ENCODE results near the gene SRSF4.
"Not testable (repeated sequence)": the region's sequence is repeated elsewhere in the genome, so short reads cannot be mapped to it uniquely, and the experiment has no call there.

Gene SRSF4

DNA sequence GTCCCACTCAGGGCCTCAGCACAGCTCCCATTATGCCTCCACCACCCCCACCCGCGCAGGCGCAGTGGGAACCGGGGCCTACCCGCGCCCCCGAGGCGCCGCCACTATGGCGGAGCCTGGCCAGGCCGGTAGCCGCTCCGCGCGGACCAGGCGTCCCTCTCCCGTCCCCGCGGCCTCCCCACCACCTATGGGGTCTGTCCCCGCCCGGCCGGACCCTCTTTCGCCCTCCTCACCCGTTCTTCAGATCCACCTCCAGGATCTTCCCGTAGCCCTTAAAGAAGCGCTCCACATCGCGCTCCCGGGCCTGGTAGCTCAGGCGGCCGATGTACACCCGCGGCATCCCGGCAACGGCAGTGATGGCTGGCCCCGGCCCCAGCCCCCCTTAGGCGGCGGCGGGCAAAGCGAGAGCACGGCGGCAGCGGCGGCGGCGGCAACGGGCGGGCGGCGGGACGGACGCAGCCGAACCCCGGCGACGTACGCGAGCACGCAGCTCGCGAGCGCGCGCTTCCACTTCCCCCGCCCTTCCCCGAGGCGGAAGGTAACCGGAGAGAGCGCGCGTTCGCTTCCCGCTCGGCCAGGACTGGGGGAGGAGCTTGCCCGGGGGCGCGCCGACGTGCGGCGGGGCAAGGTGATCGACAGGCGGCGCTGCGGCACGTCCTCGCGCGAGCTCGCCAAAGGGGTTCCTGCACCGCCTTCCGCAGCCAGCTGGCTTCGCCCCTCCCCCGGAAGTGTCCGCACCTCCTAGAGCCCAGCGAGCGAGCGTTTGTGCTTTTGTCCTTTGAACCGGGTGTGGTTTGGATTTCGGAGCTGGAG, at the start of gene SRSF4:
SRSF4 (minus strand) TSS at position 488 of the 813 bp plus-strand sequence; CDS start at position 340, 148 bp downstream.
- DNase-seq = peak; percentile 77

GRCh38 chr1:29230553-29231378, 49.1 kb upstream of the SRSF4 start, which contains the start of gene MECR:
Gene MECR (minus strand): TSS chr1:29230934. CDS start chr1:29230906, 28 bp downstream.
- DNase-seq = peak; percentile 68

GRCh38 chr1:29230204-29230552, 48.5 kb upstream of the SRSF4 start:
- no peak for DNase-seq

GRCh38 chr1:29227511-29227910, 45.8 kb upstream of the SRSF4 start:
- no peak for DNase-seq

DNA sequence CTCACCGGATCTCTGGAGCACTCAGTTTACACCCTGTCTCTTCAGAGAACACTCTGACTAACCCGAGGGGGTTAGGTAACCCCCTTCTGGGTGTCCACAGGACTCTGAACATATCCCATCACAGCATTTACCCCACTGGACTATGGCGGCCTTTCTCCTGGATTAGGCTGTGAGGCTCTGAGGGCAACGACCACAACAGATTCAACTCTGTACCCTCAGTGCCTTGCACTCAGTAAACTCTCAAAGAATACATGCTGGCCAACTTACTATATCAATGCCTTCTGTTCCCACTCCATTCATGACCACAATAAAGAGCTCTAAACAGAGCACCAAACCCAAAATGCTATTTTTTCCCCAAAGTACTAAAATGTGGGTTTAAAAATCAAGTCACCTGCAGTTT, 43.7 kb upstream of the SRSF4 start:
- DNase-seq = no peak

DNA sequence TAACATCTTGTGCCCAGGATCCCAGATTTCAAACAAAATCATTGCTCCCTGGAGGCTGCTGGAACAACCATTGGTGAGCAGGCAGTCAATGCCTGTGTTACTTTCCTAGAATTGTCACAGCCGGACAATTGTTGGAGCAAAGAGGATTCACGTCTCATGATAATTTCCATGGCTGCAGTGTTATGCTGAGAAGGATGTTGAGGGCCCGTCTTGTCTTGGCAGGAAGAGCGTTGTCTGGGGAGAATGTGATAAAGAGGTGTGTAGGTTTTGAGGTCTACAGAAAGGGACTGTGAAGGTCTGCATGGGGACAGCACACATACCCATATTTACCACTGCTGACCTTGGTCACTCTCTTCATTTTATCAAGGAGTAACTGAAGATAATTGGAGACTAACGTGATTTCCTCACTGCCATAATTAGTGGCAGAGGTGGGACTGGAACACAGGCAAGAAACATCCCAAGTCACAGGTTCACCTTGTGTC, 42.7 kb upstream of the SRSF4 start:
- no peak for DNase-seq

DNA sequence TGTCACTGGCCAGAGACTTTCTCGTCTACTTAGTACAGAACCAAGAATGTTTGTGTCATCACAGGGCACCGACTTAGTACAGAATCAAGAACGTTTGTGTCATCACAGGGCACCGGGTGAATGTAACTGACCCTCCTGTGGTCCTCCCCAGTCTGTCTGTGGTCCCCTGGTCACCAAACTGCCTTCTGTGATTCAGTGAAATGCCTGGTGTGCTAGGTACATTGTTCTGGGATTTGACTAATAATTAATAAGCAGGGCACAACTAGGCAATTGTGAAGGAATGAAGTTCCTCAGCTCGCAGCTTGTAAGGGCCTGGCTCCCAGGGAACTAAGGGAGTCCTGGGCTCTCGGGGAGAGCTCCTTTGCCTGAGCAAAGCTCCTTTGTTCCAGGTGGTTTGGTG, 41.8 kb upstream of the SRSF4 start:
- no peak for DNase-seq

DNA sequence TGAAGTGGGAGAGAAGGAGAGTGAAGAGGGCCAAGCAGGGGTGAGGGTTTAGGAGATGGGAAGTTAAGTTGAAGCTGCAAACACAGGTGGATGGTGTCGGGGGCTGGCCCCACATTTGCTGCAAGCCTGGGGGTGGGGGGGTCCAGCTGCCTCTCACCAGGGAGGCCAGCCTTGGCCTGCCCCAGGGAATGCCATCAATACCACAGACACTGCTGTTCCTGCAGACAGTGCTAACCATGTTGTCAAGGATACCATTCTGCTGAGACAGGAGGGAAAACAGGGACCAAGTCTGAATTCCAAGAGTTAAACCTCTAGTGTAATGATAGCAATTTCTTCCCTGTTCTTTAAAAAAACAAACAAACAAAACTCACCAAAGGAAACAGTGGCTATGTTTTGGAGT, 41.0 kb upstream of the SRSF4 start:
- no peak for DNase-seq

DNA sequence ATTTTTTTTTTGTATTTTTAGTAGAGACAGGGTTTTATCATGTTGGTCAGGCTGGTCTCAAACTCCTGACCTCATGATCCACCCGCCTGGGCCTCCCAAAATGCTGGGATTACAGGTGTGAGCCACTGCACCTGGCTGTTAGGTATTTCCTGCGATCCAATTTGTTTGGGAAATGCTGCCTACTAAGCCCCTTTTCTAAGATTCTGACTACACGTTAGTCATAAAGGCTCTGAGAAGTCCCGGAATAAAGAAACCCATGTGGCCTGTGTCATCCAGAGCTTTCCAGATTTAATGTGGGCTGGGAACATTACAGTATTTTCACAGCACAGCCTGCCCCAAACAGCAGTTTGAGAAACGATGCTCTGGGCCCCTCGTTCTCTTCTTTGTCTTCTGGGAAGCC, 40.6 kb upstream of the SRSF4 start:
- not testable (repeated sequence) for DNase-seq

GRCh38 chr1:29221296-29221695, 39.6 kb upstream of the SRSF4 start:
- no peak for DNase-seq

GRCh38 chr1:29218223-29218622, 36.5 kb upstream of the SRSF4 start:
- DNase-seq = no peak

- no peak for DNase-seq
Measured at GRCh38 chr1:29217633-29218032, 35.9 kb upstream of the SRSF4 start.

DNA sequence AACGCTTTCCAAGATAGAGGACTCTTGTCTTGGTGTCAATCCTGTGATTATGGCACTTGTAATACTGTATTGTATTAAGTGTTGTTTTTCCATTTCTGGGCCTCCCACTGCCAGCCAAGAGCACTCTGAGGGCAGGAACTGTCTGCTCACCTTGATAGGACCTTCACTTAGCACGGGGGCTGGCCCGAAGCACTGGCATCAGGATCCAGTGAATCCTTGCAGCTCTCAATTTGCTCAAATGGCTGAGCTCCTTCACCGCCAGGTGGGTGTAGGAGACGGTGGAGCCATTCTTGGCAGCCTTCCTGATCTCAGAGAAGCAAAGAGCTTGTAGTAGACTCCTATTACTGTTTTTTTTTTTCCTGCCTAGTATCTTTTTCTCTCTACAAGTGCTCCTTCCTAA, 31.4 kb upstream of the SRSF4 start:
- DNase-seq = no peak

GRCh38 chr1:29211086-29212030, 29.7 kb upstream of the SRSF4 start:
- no peak for DNase-seq

DNA sequence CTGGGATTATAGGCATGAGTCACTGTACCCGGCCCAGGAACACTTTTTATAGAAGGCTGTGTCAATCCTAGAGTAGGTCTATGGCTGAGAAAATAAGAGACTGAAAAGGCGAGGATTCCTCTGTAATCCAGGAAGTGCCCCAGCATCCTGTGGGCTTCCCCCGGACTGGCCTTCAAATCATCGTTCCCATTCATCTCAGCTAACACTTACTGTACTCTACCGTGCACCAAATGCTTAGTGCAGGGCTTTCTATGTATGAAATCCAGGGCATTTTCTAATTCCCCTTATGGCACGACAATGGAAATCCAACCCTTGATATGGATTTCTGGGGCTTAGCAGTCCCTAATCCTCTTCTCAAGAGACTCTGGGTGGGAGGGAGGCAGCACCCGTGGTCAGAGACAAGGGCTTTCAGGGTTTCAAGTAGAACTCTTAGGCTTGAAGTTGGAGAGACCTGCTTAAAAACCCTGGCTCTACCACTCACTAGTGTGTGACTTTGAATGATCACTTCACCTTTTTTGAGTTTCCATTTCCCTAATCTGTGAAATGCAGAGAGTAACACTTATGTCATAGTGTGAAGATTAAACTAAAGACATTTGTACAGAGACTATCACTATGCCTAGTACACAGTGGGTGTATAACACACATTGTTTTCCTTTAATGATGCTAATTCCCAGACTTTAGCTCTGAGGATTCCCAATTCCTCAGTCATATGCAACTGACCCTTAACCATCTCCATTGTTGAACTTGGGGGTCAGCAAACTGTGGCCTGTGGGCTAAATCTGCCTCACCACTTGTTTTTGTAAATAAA, 28.8 kb upstream of the SRSF4 start:
- DNase-seq = no peak

GRCh38 chr1:29209173-29209572, 27.5 kb upstream of the SRSF4 start:
- no peak for DNase-seq

- DNase-seq = no peak
Measured at GRCh38 chr1:29208442-29208841, 26.7 kb upstream of the SRSF4 start.

- DNase-seq = peak; percentile 51
Measured at GRCh38 chr1:29202584-29203340, 21.1 kb upstream of the SRSF4 start.

- no peak for DNase-seq
Measured at GRCh38 chr1:29202053-29202452, 20.4 kb upstream of the SRSF4 start.

GRCh38 chr1:29201595-29202051, 19.9 kb upstream of the SRSF4 start:
- DNase-seq = no peak
